Activated naive CD8-positive, alpha-beta T cell treated with anti-CD3 and anti-CD28 coated beads, Interleukin-2, amount 50 U/mL, for 16 hours (primary cell): ENCODE results near the gene ATP6V1G2.
"Not testable (repeated sequence)": the region's sequence is repeated elsewhere in the genome, so short reads cannot be mapped to it uniquely, and the experiment has no call there.

Experiments used
- DNase-seq: peaks from one replicate; pipeline ENCODE4 v3.0.0-alpha.2; 2020; ENCODE audit warnings: low read depth, low spot score

The ATP6V1G2 gene

DNA sequence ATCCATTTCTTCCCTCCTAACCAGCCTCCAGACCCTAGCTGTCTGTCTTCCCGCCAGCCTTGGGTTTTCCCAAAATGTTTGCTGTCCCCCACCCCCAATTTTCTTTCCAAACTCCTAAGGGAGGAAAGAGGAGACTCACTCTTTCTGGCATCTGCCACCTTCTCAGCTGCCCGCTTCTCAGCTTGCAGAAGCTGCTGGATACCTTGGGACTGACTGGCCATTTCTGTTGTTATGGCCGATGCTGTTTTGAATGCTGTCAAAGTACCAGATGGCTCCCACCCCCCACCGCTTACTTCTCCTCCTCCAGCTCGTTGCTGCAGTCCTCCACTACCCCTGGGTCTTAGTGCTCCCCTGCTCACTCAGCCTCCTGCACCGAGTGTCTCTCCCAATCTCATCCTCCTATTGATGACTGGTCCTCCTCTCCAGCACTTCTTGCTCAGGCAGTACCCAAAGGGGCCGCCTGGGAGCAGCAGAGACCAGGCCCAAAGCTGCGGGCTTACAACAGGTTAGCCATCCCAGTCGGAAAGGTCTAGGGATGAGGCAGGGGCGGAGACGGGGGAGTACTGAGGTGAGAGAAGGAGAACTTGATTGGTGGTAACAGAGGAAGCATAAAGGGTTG lies at the start of gene ATP6V1G2:
ATP6V1G2 (minus strand) TSS at position 270 of the 619 bp plus-strand sequence; CDS start at position 221, 49 bp downstream.
- peak; percentile 70 for DNase-seq

DNA sequence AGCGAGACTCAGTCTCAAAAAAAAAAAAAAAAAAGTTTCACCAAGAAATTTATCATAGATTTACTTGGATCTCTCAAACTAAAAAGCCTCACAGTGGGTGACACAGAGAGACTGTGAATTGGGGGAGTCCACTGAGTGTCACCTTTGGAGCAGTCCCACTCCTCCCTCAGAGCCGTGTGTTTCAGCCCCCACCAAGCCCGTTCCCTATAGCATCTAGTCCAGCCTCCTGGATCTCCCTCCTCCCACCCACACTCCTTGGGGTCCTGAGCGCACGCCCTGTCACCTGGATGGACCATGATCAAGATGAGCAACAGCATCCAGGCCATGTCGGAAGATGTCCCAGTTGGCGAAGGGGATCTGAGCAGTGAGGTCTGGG lies 46.0 kb upstream of the ATP6V1G2 start:
- DNase-seq, result no peak

DNA sequence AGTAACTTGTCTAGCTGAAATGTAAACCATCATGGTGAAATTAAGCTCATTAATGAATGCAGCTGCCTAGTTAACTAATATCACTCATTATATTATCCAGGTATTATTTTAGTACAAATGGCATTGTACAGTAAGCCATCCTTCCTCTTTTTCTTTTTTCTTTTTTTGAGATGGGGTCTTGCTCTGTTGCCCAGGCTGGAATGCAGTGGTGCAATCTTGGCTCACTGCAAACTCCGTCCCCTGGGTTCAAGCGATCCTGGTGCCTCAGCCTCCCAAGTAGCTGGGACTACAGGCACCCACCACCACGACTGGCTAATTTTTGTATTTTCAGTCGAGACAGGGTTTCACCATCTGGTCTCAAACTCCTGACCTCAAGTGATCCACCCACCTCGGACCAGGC lies 44.3 kb upstream of the ATP6V1G2 start:
- DNase-seq, result not testable (repeated sequence)

DNA sequence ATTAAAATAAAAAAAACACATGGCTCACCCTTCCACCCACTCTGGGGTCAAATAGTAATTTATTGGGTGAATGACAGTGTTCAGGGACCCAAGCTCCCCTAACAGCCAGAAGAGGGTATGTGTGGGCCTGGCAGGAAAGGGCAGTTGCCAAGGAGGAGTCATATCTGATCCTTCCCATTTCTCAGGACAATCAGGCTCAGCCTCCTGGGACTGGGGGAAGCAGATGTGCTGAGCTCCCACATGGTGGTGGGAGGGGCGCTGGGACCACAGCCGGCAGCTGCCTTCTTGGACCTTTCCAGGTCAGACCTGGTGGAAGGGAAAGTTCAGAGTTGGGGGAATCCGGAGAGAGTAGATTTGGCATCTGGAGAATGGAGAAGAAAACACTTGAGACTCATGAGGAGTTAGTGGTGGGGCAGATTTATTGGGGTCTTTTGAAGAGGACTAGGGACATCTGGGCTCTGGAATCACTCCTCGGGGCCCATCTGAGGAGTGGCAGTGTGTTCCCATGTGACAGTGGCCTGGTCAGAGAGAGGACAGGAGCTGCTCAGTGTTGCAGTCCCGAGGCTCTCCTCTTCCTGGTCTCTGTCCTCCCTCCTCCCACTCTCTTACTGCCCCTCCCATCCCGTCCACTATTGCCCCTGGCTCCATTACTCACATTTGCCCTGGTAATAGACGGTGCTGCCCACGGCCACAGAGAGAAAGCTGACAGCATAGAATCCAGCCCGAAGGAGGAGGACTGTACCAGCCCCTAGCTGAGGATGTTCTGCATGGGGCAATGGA lies 42.7 kb upstream of the ATP6V1G2 start:
- no peak for DNase-seq

DNA sequence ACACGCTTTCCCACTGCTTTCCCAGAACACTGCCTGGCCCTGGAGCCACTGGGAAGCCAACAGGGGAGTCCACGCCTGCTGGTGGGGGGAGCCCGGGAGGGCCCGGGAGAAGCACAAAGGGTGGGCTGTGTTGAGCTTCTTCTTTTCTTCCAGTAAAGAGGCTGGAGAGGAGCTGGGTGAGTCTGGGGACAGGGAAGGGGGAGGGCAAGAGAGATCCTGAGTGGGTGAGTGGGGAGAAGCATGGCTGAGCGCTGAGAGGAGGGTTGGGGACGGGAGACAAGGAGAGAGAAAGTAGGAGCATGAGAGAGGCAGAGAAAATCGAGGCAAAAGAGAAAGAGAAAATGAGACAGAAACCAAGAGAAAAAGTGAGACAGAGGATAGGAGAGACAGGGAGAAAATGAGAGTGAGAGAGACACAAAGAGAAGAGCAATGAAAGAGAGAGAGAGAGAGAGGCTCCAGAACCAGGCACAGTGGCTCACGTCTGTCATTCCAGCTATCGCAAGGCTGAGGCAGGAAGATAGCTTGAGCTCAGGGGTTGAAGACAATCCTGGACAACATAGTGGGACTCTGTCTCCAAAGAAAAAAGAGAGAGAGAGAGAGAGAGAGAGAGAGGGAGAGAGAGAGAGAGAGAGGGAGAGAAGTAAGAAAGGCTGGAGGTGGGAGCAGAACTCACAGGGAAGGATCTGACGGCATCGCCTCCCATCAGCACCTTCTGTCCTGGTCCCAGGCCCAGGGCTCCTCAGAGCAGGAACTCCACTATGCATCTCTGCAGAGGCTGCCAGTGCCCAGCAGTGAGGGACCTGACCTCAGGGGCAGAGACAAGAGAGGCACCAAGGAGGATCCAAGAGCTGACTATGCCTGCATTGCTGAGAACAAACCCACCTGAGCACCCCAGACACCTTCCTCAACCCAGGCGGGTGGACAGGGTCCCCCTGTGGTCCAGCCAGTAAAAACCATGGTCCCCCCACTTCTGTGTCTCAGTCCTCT lies 41.7 kb upstream of the ATP6V1G2 start:
- DNase-seq, result no peak

DNA sequence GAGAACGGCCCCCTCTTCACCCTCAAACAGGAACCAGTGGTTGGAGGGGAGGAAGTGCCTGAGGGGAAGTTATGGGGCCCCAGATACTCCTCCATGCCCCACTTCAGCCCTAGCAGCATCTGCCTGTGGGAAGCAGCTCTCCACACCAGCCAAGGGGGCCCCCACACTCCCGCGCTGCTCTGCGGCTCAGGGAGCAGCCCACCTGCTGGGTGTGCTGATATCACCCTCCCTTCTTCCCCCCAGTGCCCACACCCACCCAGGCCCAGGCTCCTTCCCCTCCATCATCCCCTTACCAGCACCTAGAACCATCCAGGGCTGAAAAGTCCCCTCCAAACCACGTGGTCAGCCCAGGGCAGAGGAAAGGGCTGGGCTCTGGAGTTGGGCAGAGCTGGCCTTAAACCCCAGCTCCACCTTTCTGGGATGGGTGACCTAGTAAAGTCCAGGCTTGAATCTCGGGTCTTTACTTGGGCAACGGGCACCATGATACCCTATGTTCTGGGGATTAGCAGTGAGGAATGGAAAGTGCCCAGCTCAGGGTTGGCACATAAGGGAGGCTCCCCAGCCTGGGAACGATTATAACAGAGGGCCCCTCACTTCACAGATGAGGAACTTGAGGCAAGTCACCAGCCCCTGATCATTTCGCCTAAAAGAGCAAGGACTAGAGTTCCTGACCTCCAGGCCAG lies 40.3 kb upstream of the ATP6V1G2 start:
- no peak for DNase-seq

DNA sequence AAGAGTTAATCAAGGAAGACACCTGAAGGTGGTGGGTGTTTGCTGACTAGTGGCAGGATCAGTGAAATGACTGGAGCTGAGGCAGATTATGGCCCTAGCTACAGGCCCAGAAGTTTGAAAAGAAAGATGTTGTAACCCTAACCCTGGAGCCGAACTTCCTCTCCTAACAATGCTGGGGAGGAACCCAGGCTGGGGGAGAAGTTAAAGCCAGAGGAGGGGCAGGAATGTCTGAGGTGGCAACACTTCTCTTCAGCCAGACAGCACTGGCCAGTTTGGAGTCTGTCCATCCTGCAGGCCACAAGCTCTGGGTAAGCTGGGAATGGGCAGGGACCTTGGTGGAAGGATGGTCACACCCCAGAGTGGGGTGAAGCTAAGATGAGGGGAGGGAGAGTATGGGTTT lies 39.6 kb upstream of the ATP6V1G2 start, which contains the start of gene LST1:
LST1 (plus strand) TSS at position 270 of the 400 bp plus-strand sequence. CDS start 1,023 bp downstream, outside the sequence.
- no peak for DNase-seq

DNA sequence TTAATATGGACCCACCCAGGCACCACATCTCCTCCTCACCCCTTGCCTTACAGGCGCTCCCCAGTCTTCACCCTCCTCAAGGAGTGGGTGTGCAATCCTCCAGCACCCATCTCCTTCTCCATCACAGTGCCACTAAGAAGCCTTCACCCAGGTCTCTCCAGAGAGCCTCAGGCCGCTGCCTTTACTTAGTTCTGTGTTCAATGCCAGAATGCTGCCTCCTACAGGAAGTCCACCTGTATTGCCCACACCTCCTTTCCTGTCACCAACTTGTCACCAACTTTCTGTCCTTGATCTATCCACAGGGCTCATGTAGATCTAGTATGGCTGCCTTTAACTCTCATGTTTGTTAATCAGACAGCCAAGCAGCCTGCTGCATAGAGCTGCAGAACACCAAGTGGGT lies 39.1 kb upstream of the ATP6V1G2 start:
- DNase-seq, result no peak

DNA sequence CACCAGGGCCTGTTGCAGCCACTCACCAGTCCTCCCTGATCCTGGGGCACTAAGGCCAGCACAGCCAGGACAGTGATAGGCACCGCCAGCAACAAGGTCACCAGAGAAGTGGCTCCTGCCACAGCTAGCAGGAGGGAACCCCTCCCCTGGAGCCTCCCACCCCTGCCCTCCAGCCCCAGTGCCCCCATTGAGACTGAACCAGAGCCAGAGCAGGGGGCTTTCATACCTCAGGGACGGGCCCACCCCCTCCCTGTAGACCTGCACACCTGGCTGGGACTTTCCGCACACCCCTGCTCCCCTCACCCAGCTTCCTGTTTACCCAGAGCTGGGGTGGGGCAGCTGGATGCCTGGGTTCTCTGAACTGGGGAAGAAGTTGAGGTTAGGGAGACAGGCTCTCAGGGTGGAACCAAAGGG lies 35.8 kb upstream of the ATP6V1G2 start, which contains the start of gene LTB:
LTB (minus strand) TSS at position 195 of the 414 bp plus-strand sequence; CDS start at position 188, 7 bp downstream.
- DNase-seq, result no peak

DNA sequence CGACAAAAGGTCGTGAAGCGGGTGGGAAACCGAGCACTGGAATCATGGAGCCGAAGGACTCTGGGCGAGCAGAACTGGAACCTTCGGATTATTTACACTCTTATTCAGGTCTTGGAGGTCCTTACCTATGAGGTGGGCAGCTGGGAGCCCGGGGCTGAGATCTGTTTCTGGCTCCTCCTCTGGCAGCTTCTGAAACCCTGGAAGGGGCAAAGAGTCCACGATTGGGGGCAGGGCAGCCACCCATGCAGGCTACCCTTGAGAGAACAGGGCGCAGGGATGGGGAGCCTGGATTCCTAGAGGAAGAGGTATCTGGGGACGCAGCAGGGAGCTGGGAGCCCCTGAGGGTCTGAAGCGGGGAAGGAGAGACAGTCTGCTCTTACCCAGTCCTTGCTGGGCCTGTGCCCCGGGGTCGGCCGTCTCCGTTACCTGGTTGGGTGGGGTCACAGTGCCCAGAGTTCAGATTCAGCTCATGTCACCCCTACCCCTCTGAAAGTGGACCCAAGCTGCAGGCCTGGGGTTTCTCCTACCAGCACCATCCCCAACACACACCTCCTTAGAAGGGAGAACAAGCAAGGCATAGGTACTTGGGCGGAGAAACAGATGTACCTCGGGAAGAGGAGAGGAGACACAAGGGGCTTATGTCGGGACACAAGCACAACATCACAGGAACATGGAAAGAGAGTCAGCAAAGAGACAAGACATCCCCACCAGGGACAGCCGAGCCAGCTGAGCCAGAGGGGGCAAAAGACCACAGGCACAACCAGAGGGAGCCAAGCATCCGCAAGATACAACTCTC lies 35.2 kb upstream of the ATP6V1G2 start:
- no peak for DNase-seq

DNA sequence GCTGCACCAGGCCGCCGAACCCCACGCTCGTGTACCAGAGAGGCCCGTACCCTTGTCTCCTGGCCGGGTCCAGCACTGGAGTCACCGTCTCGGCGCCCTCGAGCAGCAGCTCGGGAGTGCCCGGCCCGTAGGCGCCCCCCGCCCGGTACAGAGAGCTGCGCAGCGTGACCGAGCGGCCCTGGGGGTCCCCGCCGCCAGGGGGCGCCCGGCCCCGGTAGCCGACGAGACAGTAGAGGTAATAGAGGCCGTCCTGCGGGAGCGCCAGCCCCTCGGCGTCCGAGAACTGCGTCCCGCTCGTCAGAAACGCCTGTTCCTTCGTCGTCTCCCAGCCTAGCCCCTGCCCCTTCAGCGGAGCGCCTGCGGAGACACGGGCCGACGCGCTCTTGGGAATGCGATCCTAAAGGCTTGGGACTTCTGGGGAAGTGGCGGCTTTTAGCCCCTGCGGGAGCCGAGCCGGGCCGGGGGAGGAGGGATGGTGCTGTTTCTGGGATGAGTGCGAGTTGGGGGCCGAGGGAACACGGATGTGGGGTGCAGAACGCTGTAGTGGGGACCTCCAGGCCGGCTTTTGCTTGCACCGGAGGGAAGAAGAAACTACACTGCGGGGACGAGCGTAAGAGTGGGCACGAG lies 34.5 kb upstream of the ATP6V1G2 start:
- peak; percentile 75 for DNase-seq

DNA sequence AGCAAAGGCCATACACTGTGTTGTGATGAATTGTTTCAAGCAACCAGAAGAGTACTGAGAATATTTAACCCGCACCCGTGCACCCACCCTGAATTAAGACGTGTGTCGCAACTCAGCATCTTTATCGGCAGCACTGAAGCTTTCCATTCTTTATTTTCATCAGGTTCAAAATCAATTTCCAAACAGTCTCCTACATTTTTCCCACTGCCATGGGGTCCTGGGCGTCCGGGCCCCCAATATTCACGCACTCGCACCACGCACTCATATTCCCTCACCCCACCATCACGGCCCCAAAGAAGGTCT lies 34.0 kb upstream of the ATP6V1G2 start:
- DNase-seq, result no peak

DNA sequence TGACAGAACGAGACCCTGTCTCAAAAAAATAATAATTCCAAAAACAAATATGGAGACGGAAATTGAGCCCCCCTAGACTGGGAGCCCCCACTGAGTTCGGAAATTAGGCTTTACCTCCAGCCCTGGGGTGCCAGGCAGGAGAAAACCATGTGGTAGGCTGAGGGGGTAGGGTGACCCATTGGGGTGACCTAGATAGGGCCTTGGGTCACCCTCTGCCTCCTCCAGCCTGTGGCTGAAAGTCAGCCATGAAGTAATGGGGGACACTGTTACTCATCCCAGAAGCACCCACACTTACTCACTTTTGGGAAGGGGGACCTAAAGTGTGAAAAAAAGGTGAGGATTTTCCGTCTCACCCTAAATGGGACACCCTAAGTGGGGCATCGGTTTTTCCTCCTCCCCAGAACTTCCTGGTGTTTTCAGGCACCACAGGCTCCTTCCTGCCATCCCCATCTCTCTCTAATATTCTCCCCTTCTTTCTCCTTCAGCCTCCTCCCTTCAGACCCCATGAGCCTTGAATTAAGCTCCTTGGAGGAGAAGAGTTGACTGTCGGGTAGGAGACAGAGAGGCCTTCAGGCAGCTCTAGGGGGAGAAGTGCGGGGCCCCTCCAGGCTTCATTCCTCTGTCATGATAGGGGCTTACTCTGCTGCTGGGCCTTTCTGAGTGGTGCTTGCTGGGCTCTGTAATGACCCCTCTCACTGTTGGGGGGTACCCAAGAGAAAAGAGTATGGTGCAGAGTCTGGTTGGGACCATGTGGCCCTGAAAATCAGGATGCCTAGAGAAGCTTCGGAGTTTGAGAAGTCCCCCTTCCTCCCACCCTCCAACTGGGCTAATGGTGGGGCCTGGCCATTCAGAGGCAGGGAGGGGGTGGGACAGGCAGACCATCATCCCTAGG lies 33.4 kb upstream of the ATP6V1G2 start:
- no peak for DNase-seq

DNA sequence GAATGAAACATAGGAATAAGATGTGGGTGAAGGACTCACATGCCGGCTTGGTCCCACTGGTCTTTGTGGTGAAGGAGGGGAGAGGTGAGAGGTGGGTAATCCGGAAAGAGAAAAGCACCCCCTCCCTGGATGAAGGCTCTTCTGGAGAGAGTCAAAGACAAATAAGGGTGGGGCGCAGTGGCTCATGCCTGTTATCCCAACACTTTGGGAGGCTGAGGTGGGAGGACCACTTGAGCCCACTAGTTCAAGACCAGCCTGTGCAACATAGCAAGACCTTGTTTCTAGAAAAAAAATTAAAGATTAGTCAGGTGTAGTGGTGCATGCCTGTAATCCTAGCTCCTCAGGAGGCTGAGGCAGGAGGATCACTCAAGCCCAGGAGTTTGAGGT lies 32.7 kb upstream of the ATP6V1G2 start:
- no peak for DNase-seq

DNA sequence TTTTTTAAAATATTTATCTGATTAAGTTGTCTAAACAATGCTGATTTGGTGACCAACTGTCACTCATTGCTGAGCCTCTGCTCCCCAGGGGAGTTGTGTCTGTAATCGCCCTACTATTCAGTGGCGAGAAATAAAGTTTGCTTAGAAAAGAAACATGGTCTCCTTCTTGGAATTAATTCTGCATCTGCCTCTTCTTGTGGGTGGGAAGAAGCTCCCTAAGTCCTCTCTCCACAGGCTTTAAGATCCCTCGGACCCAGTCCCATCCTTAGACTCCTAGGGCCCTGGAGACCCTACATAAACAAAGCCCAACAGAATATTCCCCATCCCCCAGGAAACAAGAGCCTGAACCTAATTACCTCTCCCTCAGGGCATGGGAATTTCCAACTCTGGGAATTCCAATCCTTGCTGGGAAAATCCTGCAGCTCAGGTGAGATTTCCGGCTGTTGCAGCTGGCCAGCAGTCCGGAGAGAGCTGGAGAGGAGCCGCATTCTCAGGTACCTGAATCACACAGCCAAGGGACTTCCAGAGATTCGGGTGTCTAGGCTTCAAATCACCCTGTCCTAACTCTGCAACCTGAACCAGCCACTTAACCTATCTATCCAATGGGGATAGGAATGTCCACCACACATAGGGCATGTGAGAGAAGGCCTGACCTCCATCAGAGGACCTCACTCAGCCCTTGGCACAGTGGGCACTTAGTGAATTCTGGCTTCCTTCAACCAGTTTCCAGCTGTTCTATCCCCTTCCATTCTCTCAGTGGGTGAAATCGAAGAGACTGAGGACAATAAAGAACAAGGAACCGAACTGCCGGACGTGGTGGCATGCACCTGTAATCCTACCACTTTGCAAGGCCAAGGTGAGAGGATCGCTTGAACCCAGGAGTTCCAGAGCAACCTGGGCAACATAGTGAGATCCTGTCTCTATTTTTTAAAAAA lies 32.0 kb upstream of the ATP6V1G2 start:
- DNase-seq, result no peak

DNA sequence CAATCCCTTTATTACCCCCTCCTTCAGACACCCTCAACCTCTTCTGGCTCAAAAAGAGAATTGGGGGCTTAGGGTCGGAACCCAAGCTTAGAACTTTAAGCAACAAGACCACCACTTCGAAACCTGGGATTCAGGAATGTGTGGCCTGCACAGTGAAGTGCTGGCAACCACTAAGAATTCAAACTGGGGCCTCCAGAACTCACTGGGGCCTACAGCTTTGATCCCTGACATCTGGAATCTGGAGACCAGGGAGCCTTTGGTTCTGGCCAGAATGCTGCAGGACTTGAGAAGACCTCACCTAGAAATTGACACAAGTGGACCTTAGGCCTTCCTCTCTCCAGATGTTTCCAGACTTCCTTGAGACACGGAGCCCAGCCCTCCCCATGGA lies 31.2 kb upstream of the ATP6V1G2 start:
- no peak for DNase-seq

DNA sequence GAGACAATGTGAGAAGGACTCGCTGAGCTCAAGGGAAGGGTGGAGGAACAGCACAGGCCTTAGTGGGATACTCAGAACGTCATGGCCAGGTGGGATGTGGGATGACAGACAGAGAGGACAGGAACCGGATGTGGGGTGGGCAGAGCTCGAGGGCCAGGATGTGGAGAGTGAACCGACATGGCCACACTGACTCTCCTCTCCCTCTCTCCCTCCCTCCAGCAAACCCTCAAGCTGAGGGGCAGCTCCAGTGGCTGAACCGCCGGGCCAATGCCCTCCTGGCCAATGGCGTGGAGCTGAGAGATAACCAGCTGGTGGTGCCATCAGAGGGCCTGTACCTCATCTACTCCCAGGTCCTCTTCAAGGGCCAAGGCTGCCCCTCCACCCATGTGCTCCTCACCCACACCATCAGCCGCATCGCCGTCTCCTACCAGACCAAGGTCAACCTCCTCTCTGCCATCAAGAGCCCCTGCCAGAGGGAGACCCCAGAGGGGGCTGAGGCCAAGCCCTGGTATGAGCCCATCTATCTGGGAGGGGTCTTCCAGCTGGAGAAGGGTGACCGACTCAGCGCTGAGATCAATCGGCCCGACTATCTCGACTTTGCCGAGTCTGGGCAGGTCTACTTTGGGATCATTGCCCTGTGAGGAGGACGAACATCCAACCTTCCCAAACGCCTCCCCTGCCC lies 30.6 kb upstream of the ATP6V1G2 start:
- DNase-seq, result no peak
